ENCODE data around the gene POLD4.

Gene POLD4

GRCh38 chr11:67387518-67387917, 34.2 kb upstream of the POLD4 start:
- no peak for DNase-seq

GRCh38 chr11:67387069-67387468, 33.7 kb upstream of the POLD4 start:
- no peak for DNase-seq

- no peak for DNase-seq
Measured at GRCh38 chr11:67384851-67385366, 31.6 kb upstream of the POLD4 start.

GRCh38 chr11:67382276-67383136, 29.2 kb upstream of the POLD4 start:
- DNase-seq = no peak

GRCh38 chr11:67381244-67381972, 28.1 kb upstream of the POLD4 start:
- DNase-seq = no peak

GRCh38 chr11:67379061-67380058, 26.0 kb upstream of the POLD4 start:
- DNase-seq = no peak

GRCh38 chr11:67378544-67378943, 25.2 kb upstream of the POLD4 start:
- DNase-seq = no peak

GRCh38 chr11:67376873-67377808, 23.8 kb upstream of the POLD4 start:
- no peak for DNase-seq

GRCh38 chr11:67376063-67376820, 22.9 kb upstream of the POLD4 start:
- DNase-seq = no peak

GRCh38 chr11:67375320-67376055, 22.1 kb upstream of the POLD4 start:
- DNase-seq = no peak

- DNase-seq = no peak
Measured at GRCh38 chr11:67374571-67375281, 21.4 kb upstream of the POLD4 start.

- DNase-seq = no peak
Measured at GRCh38 chr11:67373648-67374570, 20.6 kb upstream of the POLD4 start.

GRCh38 chr11:67372993-67373647, 19.8 kb upstream of the POLD4 start, which contains the start of gene CLCF1:
TSS of gene CLCF1 (minus strand) at chr11:67373598. CDS start at chr11:67373539, 59 bp downstream.
- no peak for DNase-seq

GRCh38 chr11:67372321-67372992, 19.1 kb upstream of the POLD4 start:
- DNase-seq = no peak

- DNase-seq = no peak
Measured at GRCh38 chr11:67371911-67372320, 18.6 kb upstream of the POLD4 start.

GRCh38 chr11:67371189-67371910, 18.0 kb upstream of the POLD4 start:
- DNase-seq = no peak
